ENCODE measurements around the gene ALKBH4. TPM values are rescaled to one million over a fixed set of nuclear protein-coding genes. Genes with fewer than 3 reads are reported as not detected.
A peak's percentile ranks its signal among the peaks of the same experiment; 100 is the strongest.
"Not testable (repeated sequence)": the region's sequence is repeated elsewhere in the genome, so short reads cannot be mapped to it uniquely, and the experiment has no call there.

The ALKBH4 gene
- 10 to 100 TPM; 11.2 to 14.6 TPM for total RNA-seq

GRCh38 chr7:102464577-102465280 lies at the start of gene ALKBH4, which contains the start of gene LRWD1:
TSS of gene ALKBH4 (minus strand) at chr7:102464863. CDS start at chr7:102464836, 27 bp downstream.
TSS of gene LRWD1 (plus strand) at chr7:102464984. CDS start at chr7:102465081, 97 bp downstream.
- ATAC-seq (peak; percentile 96), DNase-seq (peak; percentile 94)
- CTCF ChIA-PET = interaction anchor here (0.8 to 3.1 kb wide), 9 partner anchors 15 to 60 kb away, joined by 3 to 19 read pairs (median 4); no protein-coding TSS in a partner anchor
- Mint-ChIP-seq H3K27me3 (no peaks in the 10 kb centered on the region), H3K36me3 (no peaks in the 10 kb centered on the region), H3K4me1 (peaks cover 23% of the 10 kb centered on the region), H3K9me3 (ENCODE audit: low read depth) (no peaks in the 10 kb centered on the region), H3K27ac (peak within 1 kb of the TSS; percentile 85), H3K4me3 (peak within 1 kb of the TSS; percentile 88)

GRCh38 chr7:102512642-102513221 lies 48.1 kb upstream of the ALKBH4 start:
- H3K4me1 Mint-ChIP-seq; H3K27me3 Mint-ChIP-seq; DNase-seq; ATAC-seq; H3K36me3 Mint-ChIP-seq; H3K27ac Mint-ChIP-seq; H3K9me3 Mint-ChIP-seq (ENCODE audit: low read depth); CTCF ChIA-PET; H3K4me3 Mint-ChIP-seq: not testable (repeated sequence)

- H3K4me3 Mint-ChIP-seq; H3K4me1 Mint-ChIP-seq; H3K27me3 Mint-ChIP-seq; CTCF ChIA-PET; H3K9me3 Mint-ChIP-seq (ENCODE audit: low read depth); H3K27ac Mint-ChIP-seq; DNase-seq; H3K36me3 Mint-ChIP-seq: not testable (repeated sequence)
- peak; percentile 72 for ATAC-seq
Observed at GRCh38 chr7:102511860-102512522, 47.3 kb upstream of the ALKBH4 start.

GRCh38 chr7:102510575-102510974 lies 45.9 kb upstream of the ALKBH4 start:
- H3K9me3 Mint-ChIP-seq (ENCODE audit: low read depth); H3K27me3 Mint-ChIP-seq; H3K36me3 Mint-ChIP-seq; ATAC-seq; H3K27ac Mint-ChIP-seq; CTCF ChIA-PET; DNase-seq; H3K4me1 Mint-ChIP-seq; H3K4me3 Mint-ChIP-seq: not testable (repeated sequence)

GRCh38 chr7:102507410-102508088 lies 42.9 kb upstream of the ALKBH4 start:
- DNase-seq; ATAC-seq; H3K27ac Mint-ChIP-seq; H3K4me1 Mint-ChIP-seq; H3K9me3 Mint-ChIP-seq (ENCODE audit: low read depth); H3K27me3 Mint-ChIP-seq; H3K4me3 Mint-ChIP-seq; H3K36me3 Mint-ChIP-seq; CTCF ChIA-PET: not testable (repeated sequence)

GRCh38 chr7:102505298-102506185 lies 40.9 kb upstream of the ALKBH4 start:
- H3K4me3 Mint-ChIP-seq; DNase-seq; H3K4me1 Mint-ChIP-seq; H3K9me3 Mint-ChIP-seq (ENCODE audit: low read depth); H3K27ac Mint-ChIP-seq; H3K27me3 Mint-ChIP-seq; ATAC-seq; CTCF ChIA-PET; H3K36me3 Mint-ChIP-seq: not testable (repeated sequence)

- H3K4me1 Mint-ChIP-seq; H3K27me3 Mint-ChIP-seq; DNase-seq; ATAC-seq; H3K4me3 Mint-ChIP-seq; CTCF ChIA-PET; H3K9me3 Mint-ChIP-seq (ENCODE audit: low read depth); H3K27ac Mint-ChIP-seq; H3K36me3 Mint-ChIP-seq: not testable (repeated sequence)
Observed at GRCh38 chr7:102503141-102503540, 38.5 kb upstream of the ALKBH4 start.

- H3K4me3 Mint-ChIP-seq; H3K36me3 Mint-ChIP-seq; DNase-seq; H3K27me3 Mint-ChIP-seq; H3K9me3 Mint-ChIP-seq (ENCODE audit: low read depth); H3K27ac Mint-ChIP-seq; ATAC-seq; H3K4me1 Mint-ChIP-seq; CTCF ChIA-PET: not testable (repeated sequence)
Observed at GRCh38 chr7:102498321-102498720, 33.7 kb upstream of the ALKBH4 start.

GRCh38 chr7:102497308-102497707 lies 32.6 kb upstream of the ALKBH4 start:
- H3K4me1 Mint-ChIP-seq; H3K4me3 Mint-ChIP-seq; CTCF ChIA-PET; ATAC-seq; H3K27me3 Mint-ChIP-seq; H3K27ac Mint-ChIP-seq; H3K9me3 Mint-ChIP-seq (ENCODE audit: low read depth); H3K36me3 Mint-ChIP-seq; DNase-seq: not testable (repeated sequence)

GRCh38 chr7:102496861-102497260 lies 32.2 kb upstream of the ALKBH4 start:
- H3K4me1 Mint-ChIP-seq; DNase-seq; CTCF ChIA-PET; H3K27me3 Mint-ChIP-seq; H3K27ac Mint-ChIP-seq; H3K4me3 Mint-ChIP-seq; H3K36me3 Mint-ChIP-seq; H3K9me3 Mint-ChIP-seq (ENCODE audit: low read depth); ATAC-seq: not testable (repeated sequence)

- H3K9me3 Mint-ChIP-seq (ENCODE audit: low read depth); H3K36me3 Mint-ChIP-seq; H3K27ac Mint-ChIP-seq; H3K27me3 Mint-ChIP-seq; H3K4me3 Mint-ChIP-seq; H3K4me1 Mint-ChIP-seq; CTCF ChIA-PET; DNase-seq: not testable (repeated sequence)
- ATAC-seq = peak; percentile 80
Observed at GRCh38 chr7:102494473-102495149, 29.9 kb upstream of the ALKBH4 start.

GRCh38 chr7:102494026-102494425 lies 29.4 kb upstream of the ALKBH4 start:
- CTCF ChIA-PET; H3K4me3 Mint-ChIP-seq; H3K9me3 Mint-ChIP-seq (ENCODE audit: low read depth); H3K36me3 Mint-ChIP-seq; DNase-seq; H3K4me1 Mint-ChIP-seq; H3K27me3 Mint-ChIP-seq; H3K27ac Mint-ChIP-seq: not testable (repeated sequence)
- ATAC-seq = peak; percentile 5
